ENCODE results near the gene DGKG. TPM values are rescaled to one million over a fixed set of nuclear protein-coding genes. Genes with fewer than 3 reads are reported as not detected.

Gene DGKG
- total RNA-seq, 1 experiment from 2014 or later: 45.2 TPM

- CTCF ChIA-PET: no interaction called here
- DNase-seq (ENCODE audit: low spot score): no peak
- TF ChIP-seq EZH2 (IDR thresholded peaks at IDR 0.05; ENCODE audit: borderline replicate concordance, low read depth, low read length, poor library complexity, severe bottlenecking) (no peak), CTCF (conservative IDR thresholded peaks at IDR 0.05; ENCODE audit: low read depth, low read length) (no peak)
- H3K9me3 ChIP-seq (ENCODE audit: low read depth, low read length, poor library complexity, severe bottlenecking): no peaks in the 10 kb centered on the region
- no peak overlapping the region for H3K4me3 ChIP-seq (ENCODE audit: low read depth, low read length, poor library complexity, severe bottlenecking)
- H3K27me3 ChIP-seq (replicated peaks; ENCODE audit: insufficient read depth, low read depth, low read length, poor library complexity): no peaks in the 10 kb centered on the region
- intact Hi-C loops (cut with micrococcal nuclease; ENCODE audit: unreplicated experiment): no loop called here
- BruUV-seq (replicated peaks): no TSS peak
- no peaks in the 10 kb centered on the region for H3K36me3 ChIP-seq (ENCODE audit: insufficient read depth, low read length, poor library complexity, severe bottlenecking)
- POLR2A ChIA-PET (ENCODE audit: low non-redundant PET): no interaction called here
- H3K4me1 ChIP-seq (ENCODE audit: insufficient read depth, low read length, poor library complexity, severe bottlenecking): no peaks in the 10 kb centered on the region
- no peak overlapping the region for H3K27ac ChIP-seq (ENCODE audit: low read depth, low read length, poor library complexity, severe bottlenecking)
These were observed 192.7 kb downstream of the DGKG start for GRCh38 chr3:186169379-186169778.

- no TSS peak for BruUV-seq (replicated peaks)
- CTCF ChIA-PET: no interaction called here
- no peaks in the 10 kb centered on the region for H3K9me3 ChIP-seq (ENCODE audit: low read depth, low read length, poor library complexity, severe bottlenecking)
These were observed 193.1 kb downstream of the DGKG start for GRCh38 chr3:186168976-186169375.

GRCh38 chr3:186167646-186168395, 194.2 kb downstream of the DGKG start:
- POLR2A ChIA-PET (ENCODE audit: low non-redundant PET): no interaction called here
- Histone ChIP-seq H3K4me3 (ENCODE audit: low read depth, low read length, poor library complexity, severe bottlenecking) (no peak overlapping the region), H3K27me3 (replicated peaks; ENCODE audit: insufficient read depth, low read depth, low read length, poor library complexity) (no peaks in the 10 kb centered on the region), H3K9me3 (ENCODE audit: low read depth, low read length, poor library complexity, severe bottlenecking) (no peaks in the 10 kb centered on the region), H3K27ac (ENCODE audit: low read depth, low read length, poor library complexity, severe bottlenecking) (no peak overlapping the region), H3K36me3 (ENCODE audit: insufficient read depth, low read length, poor library complexity, severe bottlenecking) (no peaks in the 10 kb centered on the region), H3K4me1 (ENCODE audit: insufficient read depth, low read length, poor library complexity, severe bottlenecking) (no peaks in the 10 kb centered on the region)
- DNase-seq (ENCODE audit: low spot score): no peak
- no TSS peak for BruUV-seq (replicated peaks)
- TF ChIP-seq EZH2 (IDR thresholded peaks at IDR 0.05; ENCODE audit: borderline replicate concordance, low read depth, low read length, poor library complexity, severe bottlenecking) (no peak), CTCF (conservative IDR thresholded peaks at IDR 0.05; ENCODE audit: low read depth, low read length) (no peak)
- intact Hi-C loops (cut with micrococcal nuclease; ENCODE audit: unreplicated experiment): no loop called here
- CTCF ChIA-PET: no interaction called here

More at GRCh38 chr3:186168976-186169375, 193.1 kb downstream of the DGKG start:
- Histone ChIP-seq H3K4me3 (ENCODE audit: low read depth, low read length, poor library complexity, severe bottlenecking) (no peak overlapping the region), H3K27ac (ENCODE audit: low read depth, low read length, poor library complexity, severe bottlenecking) (no peak overlapping the region), H3K4me1 (ENCODE audit: insufficient read depth, low read length, poor library complexity, severe bottlenecking) (no peaks in the 10 kb centered on the region), H3K36me3 (ENCODE audit: insufficient read depth, low read length, poor library complexity, severe bottlenecking) (no peaks in the 10 kb centered on the region), H3K27me3 (replicated peaks; ENCODE audit: insufficient read depth, low read depth, low read length, poor library complexity) (no peaks in the 10 kb centered on the region)
- intact Hi-C loops (cut with micrococcal nuclease; ENCODE audit: unreplicated experiment): no loop called here
- no peak for TF ChIP-seq CTCF (conservative IDR thresholded peaks at IDR 0.05; ENCODE audit: low read depth, low read length)
- TF ChIP-seq EZH2 (IDR thresholded peaks at IDR 0.05; ENCODE audit: borderline replicate concordance, low read depth, low read length, poor library complexity, severe bottlenecking): no peak
- DNase-seq (ENCODE audit: low spot score): no peak
- POLR2A ChIA-PET (ENCODE audit: low non-redundant PET): no interaction called here

Measured in A673 (cell line).